SHP77 treated with DMSO at 0.1 percent for 48 hours (cell line): ENCODE data around the gene LONP2.
A peak's percentile ranks its signal among the peaks of the same experiment; 100 is the strongest.

Experiments used
- DNase-seq: peaks from one replicate; lab custom pipeline; 2025; lab: John Stamatoyannopoulos, UW

LONP2 gene, protein sequence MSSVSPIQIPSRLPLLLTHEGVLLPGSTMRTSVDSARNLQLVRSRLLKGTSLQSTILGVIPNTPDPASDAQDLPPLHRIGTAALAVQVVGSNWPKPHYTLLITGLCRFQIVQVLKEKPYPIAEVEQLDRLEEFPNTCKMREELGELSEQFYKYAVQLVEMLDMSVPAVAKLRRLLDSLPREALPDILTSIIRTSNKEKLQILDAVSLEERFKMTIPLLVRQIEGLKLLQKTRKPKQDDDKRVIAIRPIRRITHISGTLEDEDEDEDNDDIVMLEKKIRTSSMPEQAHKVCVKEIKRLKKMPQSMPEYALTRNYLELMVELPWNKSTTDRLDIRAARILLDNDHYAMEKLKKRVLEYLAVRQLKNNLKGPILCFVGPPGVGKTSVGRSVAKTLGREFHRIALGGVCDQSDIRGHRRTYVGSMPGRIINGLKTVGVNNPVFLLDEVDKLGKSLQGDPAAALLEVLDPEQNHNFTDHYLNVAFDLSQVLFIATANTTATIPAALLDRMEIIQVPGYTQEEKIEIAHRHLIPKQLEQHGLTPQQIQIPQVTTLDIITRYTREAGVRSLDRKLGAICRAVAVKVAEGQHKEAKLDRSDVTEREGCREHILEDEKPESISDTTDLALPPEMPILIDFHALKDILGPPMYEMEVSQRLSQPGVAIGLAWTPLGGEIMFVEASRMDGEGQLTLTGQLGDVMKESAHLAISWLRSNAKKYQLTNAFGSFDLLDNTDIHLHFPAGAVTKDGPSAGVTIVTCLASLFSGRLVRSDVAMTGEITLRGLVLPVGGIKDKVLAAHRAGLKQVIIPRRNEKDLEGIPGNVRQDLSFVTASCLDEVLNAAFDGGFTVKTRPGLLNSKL

DNA sequence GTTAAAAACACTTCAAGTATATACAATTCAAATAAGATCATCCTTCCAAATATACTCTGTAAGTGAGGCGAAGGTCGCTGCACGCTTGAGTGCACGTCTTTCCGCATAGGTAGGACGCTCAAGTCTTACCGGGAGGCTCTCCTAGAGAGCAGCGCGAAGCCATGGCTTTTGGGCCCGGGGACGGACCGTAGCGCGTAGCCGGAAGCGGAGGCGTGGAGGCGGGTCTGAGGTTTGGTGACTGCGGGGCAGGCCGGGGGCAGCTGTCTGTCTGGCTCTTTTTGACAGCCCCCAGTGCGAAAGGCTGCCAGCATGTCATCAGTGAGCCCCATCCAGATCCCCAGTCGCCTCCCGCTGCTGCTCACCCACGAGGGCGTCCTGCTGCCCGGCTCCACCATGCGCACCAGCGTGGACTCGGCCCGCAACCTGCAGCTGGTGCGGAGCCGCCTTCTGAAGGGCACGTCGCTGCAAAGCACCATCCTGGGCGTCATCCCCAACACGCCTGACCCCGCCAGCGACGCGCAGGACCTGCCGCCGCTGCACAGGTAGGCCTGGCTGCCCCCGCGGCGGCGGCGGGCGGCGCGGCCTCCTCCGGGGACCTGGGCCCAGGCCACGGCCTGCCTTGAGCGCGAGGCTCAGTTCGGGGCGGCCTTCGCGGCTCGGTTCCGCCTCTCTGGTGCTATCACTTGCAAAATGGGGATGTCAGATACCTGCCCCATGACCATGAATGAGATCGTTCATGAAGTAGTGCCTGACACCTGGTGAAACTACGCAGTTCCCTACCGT lies at the start of gene LONP2:
Gene LONP2 (plus strand): TSS at position 221 of the 783 bp plus-strand sequence. CDS start 89 bp downstream, at position 310.
- peak; percentile 80 for DNase-seq

DNA sequence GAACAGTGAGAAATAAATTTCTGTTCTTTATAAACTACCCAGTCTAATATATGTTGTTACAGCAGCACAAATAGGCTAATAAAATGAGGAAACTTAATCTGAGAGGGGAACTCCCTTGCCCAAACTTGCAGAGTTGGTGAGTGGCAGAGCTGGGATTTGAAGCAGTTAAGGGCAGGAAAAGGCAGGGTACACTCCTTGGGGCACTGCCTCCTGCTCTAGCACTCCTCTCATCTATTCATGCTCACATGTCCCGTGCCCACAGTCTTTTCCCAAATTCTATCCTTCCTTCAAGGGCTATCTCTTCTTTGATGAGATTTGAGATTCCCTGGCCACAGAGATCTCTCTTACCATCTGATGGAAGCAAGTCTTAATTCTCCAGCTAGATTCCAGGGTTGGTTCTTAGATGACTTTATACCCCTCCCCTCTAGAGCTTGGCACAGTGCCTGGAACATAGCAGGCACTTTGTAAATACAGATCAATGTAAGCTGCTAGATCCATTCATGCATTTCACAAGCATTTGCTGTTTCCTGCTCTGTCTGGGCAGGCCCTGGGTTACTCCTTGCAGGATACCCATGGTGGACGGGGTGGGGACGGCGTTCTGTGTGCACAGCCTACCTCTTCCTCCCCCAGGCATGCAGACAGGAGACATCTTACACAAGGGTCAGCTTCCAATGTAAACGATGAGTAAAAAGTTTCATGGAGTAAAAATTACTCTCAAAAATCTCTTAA lies 49.1 kb upstream of the LONP2 start:
- peak; percentile 21 for DNase-seq

DNA sequence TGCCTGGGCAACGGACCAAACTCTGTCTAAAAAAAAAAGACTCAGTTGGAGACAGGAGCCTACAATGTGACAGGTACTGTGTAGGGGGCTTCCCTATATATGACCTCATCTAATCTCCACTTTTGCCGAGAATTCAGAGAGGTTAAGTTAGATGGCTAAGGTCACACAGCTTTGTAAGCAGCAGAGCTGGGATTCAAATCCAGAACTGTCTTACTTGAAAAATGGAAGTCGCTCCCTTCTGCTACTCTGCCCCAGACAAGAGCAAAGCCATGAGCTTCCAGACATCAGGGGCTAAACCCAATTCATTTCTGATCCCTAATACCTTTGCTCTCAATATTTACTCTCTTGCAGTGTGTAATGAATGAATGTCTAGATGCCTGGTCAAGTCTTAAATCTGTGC lies 46.8 kb upstream of the LONP2 start:
- no peak for DNase-seq

- DNase-seq: no peak
These were observed 42.4 kb upstream of the LONP2 start for GRCh38 chr16:48201515-48202201.

GRCh38 chr16:48203974-48204824 lies 39.9 kb upstream of the LONP2 start:
- no peak for DNase-seq

GRCh38 chr16:48204825-48205151 lies 39.3 kb upstream of the LONP2 start:
- DNase-seq: no peak

DNA sequence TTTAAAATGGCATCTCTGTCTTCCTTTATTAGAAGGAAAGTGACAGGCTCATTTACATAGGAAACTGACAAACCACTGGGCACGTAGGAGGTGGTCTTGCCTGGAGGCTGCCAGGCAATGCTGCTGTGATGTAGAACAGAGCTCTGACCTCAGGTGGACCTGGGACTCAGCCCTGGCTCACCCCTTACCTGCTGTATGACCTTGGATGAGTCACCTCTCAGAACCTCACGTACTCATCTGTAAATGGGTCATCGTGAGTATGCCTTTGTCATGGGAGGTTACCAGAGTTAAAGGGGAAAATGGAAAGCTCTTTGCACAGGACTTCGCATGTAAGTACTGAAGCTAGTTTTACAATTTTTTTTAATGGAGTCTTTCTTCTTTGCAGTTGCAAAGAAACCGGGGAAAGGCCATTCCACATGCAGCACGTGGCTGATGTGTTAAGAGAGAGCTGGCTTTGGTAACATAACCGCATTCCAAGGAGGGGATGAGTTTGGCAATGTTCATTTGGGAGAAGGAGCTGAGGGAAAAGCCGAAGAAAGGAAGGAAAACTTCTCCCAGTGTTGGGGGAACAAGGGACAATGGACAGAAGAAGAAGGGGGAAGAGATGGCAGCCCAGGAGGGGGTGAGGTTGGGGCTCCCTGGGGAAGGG lies 37.4 kb upstream of the LONP2 start:
- DNase-seq: no peak

DNA sequence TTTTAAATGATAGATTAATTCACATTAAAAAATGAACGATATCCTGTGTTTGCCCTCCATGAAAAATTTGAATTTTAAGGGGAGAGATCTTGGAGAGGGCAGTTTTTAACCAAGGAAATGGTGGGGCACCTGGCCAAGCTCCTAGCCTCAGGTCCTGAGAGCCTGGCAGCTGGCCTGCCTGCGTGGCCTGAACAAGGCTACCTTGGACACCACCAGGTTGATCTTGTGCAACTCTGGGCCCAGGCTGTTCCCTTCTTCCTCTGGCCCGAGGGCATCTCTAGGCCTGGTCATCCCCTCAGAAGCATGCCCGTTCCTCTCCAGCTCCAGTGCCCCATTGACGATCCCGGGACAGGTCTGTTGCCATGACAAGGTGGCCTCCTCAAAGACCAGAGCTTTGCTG lies 33.4 kb upstream of the LONP2 start:
- no peak for DNase-seq

GRCh38 chr16:48212033-48212432 lies 32.1 kb upstream of the LONP2 start:
- DNase-seq: no peak

GRCh38 chr16:48215738-48216137 lies 28.4 kb upstream of the LONP2 start:
- no peak for DNase-seq

DNA sequence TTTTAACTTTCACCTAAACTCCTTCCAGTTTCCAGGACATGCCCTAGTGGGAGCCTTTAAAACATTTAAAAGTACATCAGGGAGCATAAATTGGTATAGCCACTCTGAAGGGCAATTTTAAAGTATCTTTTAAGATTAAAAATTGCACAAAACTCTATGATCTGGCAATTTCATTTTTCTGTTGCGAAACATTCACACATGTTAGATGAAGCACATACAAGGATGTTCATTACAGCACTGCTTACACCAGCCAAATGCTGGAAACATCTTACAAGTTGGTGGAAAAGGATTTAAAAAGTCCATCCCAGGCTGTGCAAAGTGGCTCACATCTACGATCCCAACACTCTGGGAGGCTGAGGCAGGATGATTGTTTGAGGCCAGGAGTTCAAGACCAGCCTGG lies 26.4 kb upstream of the LONP2 start:
- DNase-seq: no peak

DNA sequence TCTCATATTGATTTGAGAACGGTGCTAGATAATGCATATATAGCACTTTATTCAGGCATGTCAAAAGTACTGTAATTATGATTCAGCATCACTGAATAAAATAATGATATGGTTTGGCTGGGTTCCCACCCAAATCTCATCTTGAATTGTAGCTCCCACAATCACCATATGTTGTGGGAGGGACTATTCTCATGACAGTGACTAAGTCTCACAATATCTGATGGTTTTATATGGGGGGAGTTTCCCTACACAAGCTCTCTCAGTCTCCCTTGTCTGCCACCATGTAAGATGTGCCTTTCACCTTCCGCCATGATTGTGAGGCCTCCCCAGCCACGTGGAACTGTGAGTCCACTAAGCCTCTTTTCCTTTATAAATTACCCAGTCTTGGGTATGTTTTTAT lies 25.6 kb upstream of the LONP2 start:
- DNase-seq: no peak

DNA sequence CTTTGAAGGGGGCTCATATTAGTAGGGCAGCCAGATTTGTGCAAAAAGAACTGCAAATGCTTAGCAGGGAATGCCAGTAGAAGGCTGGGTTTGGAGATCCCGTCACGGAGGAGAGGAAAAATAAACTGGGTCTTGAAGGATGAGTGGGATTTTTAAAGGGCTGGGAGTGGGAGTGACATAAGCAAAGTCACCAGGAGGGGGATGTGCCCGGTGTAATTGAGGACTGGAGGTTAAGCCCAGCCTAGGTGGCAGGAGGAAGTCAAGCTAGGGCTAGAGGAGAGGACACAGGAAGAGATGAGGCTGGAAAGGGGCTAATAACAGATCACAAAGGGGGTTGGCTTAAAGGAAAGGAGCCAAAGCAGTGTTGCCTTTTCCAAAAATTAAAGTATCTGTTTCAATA lies 23.2 kb upstream of the LONP2 start:
- DNase-seq: no peak

DNA sequence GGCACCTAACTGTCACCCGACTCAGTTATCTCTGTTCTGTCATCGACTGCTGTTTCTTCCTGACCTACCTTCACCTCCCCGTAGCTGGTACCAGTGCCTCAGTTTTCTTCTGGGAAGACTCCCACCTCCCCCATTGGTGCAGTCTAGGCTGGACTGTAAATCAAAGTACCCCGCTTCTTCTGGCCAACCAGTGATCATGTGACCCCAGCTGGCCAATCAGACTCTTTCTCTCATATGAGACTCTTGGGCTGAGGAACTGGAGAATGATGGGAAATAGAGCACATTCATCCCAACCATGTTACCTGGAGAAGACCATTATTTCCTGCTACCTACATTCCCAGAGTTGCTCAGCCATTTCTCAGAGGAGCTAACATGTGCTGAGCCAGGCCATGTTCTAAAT lies 20.6 kb upstream of the LONP2 start:
- no peak for DNase-seq

GRCh38 chr16:48225456-48225855 lies 18.6 kb upstream of the LONP2 start:
- no peak for DNase-seq

GRCh38 chr16:48231727-48232492 lies 12.2 kb upstream of the LONP2 start:
- DNase-seq: peak; percentile 4

DNA sequence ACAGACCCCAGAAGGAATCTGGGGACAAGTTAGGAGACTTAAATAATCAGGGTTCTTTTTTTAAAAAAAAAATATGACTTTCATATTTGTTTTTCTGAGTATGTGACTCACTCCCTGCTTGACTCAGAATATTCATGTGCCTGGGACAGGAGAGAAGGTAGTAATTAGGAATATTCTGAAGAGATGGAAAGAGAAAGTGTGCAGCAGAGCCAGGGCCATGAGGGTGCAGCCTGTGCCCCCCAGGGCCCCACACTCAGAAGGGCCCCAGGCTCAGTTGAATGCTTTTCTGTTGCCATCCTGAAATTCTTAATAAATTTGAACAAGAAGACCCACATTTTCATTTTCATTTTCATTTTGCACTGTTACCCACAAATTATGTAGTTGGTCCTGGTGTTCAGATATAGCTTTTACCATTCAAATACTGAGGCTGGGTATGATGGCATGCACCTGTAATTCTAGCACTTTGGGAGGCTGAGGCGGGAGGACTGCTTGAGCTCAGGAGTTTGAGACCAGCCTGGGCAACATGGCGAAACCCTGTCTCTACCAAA lies 11.5 kb upstream of the LONP2 start:
- DNase-seq: no peak

DNA sequence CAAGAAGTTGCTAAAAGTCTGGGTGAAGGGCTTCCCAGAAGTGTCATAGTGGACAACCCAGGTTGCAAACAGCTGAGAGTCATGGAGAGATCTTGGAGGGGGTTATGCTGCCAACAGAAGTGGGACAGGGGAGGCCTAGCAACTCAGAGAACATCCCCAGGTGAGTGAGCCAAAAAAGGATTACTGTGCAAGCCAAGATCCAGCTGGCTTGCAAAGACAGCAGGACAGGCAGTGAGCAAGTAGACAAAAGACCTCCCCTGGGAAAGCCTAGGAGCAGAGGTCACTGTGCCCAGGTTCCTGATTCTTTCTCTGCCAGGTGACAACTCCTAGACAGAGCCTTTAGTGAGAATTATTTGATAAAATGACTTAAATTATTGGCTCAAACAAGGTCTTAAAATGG lies 9.5 kb upstream of the LONP2 start:
- no peak for DNase-seq

GRCh38 chr16:48235058-48235555 lies 9.0 kb upstream of the LONP2 start:
- DNase-seq: no peak
